Measurements from ENCODE around the gene ATG7.
"Not testable (repeated sequence)": the region's sequence is repeated elsewhere in the genome, so short reads cannot be mapped to it uniquely, and the experiment has no call there.

The ATG7 gene

DNA sequence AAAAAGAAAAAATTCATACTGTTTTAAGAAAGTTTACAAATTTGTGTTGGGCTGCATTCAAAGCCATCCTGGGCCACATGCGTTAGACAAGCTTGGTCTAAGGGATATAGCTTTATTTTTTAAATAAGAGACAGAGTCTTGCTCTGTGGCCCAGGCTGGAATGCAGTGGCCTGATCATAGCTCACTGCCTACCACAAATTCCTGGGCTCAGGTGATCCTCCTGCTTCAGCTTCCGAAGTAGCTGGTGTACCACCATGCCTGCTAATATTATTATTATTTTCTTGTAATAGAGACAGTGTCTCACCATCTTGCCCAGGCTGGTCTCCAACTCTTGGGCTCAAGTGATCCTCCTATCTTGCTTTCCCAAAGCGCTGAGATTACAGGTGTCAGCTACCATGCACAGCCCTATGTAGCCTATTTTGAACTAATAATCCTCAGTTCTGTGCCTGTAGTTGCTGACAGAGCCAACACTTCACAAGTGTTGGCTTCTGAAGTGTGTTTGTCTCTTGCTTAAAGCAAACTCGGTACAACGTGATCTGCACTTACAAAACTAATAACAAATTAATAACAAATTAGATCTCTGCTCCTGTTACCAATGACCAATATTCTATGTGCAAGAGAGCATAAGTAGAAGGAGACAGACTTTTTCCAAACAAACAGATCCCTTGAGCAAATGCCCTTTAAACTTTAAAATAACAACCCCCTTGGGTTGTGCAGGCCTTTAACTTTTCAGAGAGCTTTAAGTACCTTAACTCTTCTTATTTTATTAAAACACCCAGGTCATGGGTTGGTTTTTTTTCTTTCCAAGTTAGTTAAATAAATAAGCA, 236.4 kb downstream of the ATG7 start:
- TF ChIP-seq, protein P1, sequence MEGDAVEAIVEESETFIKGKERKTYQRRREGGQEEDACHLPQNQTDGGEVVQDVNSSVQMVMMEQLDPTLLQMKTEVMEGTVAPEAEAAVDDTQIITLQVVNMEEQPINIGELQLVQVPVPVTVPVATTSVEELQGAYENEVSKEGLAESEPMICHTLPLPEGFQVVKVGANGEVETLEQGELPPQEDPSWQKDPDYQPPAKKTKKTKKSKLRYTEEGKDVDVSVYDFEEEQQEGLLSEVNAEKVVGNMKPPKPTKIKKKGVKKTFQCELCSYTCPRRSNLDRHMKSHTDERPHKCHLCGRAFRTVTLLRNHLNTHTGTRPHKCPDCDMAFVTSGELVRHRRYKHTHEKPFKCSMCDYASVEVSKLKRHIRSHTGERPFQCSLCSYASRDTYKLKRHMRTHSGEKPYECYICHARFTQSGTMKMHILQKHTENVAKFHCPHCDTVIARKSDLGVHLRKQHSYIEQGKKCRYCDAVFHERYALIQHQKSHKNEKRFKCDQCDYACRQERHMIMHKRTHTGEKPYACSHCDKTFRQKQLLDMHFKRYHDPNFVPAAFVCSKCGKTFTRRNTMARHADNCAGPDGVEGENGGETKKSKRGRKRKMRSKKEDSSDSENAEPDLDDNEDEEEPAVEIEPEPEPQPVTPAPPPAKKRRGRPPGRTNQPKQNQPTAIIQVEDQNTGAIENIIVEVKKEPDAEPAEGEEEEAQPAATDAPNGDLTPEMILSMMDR (IDR thresholded peaks at IDR 0.05; ENCODE audit: borderline replicate concordance, insufficient read depth, low read depth, low read length) = no peak
- H3K4me3 ChIP-seq (ENCODE audit: low read depth, low read length) = no peak overlapping the region

DNA sequence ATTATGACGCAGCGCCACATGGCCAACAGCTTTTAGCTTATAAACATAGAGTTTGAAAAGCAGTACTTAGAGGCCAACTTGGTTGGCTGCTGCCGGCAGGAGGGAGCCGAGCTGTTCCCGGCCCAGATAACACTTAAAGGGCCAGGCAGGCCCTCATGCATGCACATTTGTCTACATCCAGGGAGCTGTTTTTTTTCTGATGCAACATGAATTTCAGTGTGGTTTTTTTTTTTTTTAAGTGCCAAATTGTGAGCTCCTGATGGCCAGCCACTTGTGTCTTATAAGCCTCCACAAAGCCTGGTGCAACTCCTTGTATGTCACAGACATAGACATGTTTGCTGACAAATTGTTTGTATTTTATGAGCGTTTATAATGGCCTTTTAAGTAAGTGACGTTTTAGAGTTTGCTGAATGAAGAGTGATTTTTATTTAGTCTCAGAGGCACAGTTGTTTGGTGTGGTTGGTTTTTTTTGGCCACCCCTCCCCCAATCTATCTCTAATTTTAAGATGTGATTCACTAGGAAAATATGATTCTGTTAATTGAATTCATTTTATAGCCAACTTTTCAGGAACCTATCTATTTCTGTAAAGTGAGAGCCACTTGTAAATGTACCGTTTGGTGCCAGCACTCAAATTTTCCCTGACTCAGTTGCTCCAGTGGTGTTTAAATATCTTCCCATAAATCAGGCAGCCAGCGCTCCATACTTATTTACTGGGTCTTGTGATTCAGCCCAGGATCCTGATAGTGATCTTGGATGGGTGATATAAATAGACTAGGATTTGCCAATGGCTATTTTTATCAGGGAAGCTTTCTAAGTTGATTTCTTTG, 237.2 kb downstream of the ATG7 start:
- no peak overlapping the region for H3K4me3 ChIP-seq (ENCODE audit: low read depth, low read length)
- TF ChIP-seq, protein P1 (IDR thresholded peaks at IDR 0.05; ENCODE audit: borderline replicate concordance, insufficient read depth, low read depth, low read length) = no peak

DNA sequence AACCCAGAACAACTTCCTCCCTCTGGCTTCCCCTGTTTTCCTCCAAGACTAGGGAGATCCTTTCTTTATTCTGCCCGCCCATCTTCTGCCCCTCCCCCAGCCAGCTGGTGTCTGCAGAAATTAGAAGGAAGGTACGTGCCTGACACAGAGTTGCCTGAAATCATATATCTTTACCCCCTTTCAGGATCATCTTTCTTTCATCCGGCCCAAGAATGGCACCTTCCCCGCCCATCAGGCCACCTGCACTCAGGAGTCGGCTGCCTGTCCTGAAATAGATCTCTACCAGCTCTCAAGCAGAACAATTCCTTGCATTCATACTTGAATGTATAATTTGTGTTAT, 237.8 kb downstream of the ATG7 start:
- TF ChIP-seq, protein P1 (IDR thresholded peaks at IDR 0.05; ENCODE audit: borderline replicate concordance, insufficient read depth, low read depth, low read length) = no peak
- no peak overlapping the region for H3K4me3 ChIP-seq (ENCODE audit: low read depth, low read length)

DNA sequence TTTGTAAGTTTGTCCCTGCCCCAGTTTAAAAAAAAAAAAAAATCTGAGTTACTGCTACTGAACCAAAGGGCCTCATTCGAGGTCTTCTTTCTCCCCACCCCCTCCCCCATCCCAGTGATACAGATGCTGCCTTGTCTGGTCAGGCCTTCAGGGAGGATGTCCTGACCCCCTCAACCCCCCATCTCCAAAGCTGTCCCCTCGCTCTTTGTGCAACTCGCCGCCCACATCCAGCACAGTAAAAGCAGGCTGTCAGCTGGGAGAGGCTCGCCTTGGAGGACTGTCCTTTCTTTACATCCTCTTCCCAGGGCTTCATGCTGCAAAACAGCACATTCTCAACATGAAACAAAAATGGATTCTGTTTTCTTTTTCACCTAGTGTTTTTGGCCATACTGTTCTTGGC, 238.2 kb downstream of the ATG7 start:
- TF ChIP-seq, protein P1 (IDR thresholded peaks at IDR 0.05; ENCODE audit: borderline replicate concordance, insufficient read depth, low read depth, low read length) = no peak
- H3K4me3 ChIP-seq (ENCODE audit: low read depth, low read length) = no peak overlapping the region

DNA sequence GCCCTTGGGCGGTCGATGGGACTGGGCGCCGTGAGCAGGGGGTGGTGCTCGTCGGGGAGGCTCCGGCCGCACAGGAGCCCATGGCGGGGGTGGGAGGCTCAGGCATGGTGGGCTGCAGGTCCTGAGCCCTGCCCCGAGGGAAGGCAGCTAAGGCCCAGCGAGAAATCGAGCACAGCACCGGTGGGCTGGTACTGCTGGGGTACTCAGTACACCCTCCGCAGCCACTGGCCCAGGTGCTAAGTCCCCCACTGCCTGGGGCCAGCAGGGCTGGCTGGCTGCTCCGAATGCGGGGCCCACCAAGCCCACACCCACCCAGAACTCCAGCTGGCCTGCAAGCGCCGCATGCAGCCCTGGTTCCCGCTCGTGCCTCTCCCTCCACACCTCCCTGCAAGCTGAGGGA, 239.4 kb downstream of the ATG7 start:
- H3K4me3 ChIP-seq (ENCODE audit: low read depth, low read length) = not testable (repeated sequence)

DNA sequence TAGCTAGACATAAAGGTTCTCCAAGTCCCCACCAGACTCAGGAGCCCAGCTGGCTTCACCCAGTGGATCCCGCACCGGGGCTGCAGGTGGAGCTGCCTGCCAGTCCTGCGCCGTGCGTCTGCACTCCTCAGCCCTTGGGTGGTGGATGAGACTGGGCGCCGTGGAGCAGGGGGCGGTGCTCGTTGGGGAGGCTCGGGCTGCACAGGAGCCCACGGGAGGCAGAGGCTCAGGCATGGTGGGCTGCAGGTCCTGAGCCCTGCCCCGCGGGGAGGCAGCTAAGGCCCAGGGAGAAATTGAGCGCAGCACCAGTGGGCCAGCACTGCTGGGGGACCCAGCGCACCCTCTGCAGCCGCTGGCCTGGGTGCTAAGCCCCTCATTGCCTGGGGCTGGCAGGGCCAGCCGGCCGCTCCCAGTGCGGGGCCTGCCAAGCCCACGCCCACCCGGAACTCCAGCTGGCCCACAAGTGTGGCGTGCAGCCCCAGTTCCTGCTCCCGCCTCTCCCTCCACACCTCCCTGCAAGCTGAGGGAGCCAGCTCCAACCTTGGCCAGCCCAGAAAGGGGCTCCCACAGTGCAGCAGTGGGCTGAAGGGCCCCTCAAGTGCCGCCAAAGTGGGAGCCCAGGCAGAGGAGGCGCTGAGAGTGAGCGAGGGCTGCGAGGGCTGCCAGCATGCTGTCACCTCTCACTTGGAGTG, 241.1 kb downstream of the ATG7 start:
- H3K4me3 ChIP-seq (ENCODE audit: low read depth, low read length) = not testable (repeated sequence)

DNA sequence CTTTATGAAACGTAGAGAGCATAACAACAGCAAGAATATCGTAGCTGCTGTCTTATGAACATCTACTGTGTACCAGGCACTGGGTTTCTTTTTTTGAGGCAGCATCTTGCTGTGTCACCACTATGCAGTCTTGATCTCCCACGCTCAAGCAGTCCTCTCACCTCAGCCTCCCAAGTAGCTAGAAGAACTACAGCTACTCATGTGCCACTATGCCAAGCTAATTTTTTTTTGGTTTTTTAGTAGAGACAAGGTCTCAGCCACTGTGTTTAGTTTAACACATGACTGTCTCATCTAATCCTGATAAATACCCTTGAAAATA, 241.6 kb downstream of the ATG7 start:
- TF ChIP-seq, protein P1 (IDR thresholded peaks at IDR 0.05; ENCODE audit: borderline replicate concordance, insufficient read depth, low read depth, low read length) = no peak

More for the DNA sequence above, 241.6 kb downstream of the ATG7 start:
- no peak overlapping the region for H3K4me3 ChIP-seq (ENCODE audit: low read depth, low read length)
